Uterus (tissue), 2 donors: ENCODE measurements around the gene AP2A2.

Experiments used
- CTCF ChIP-seq, 4 experiments: fragments of 200-600 bp in 2 of 4; fragments of 450-650 bp in 2 of 4; sonication (generic) in 2 of 4; IDR thresholded peaks; one replicate each; pipeline ENCODE4 v1.5.1; 2016 to 2019; ENCODE audit warnings: antibody characterized with exemption in 4 of 4, mild to moderate bottlenecking in 2 of 4, moderate library complexity in 1 of 4
- POLR2A ChIP-seq, 2 donors: fragments of 450-650 bp; IDR thresholded peaks; one replicate each; pipeline ENCODE4 v1.6.1; 2016; ENCODE audit warnings: antibody characterized with exemption in 2 of 2, mild to moderate bottlenecking in 1 of 2, moderate library complexity in 1 of 2

- TF ChIP-seq CTCF (IDR thresholded peaks at IDR 0.05), result no peak
- TF ChIP-seq POLR2A (IDR thresholded peaks at IDR 0.05), result no peak
Measured at GRCh38 chr11:971092-971690, 45.5 kb downstream of the AP2A2 start.
